Measurements from ENCODE around the gene KIF6.

DNA sequence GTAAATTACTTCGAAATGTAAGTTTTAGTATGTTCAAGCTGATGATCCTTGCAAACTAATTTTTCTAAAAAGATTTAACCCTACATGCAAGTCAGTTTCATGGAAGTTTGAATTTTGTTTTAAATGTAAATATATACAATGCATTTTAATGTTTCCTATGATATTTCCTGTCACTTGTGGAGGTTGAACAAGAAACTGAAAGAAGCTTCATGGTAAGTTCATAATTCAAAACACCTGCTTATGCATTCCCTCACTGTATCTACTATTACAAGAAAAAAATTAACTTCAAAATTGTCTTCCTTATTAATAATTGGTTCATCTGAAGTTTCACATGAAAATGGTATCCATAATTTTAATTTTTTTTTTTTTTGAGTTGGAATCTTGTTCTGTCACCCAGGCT, 24.8 kb downstream of the KIF6 start:
- no peak for TF ChIP-seq SRF (IDR thresholded peaks at IDR 0.05; ENCODE audit: low read depth)
- TF ChIP-seq, protein P1, sequence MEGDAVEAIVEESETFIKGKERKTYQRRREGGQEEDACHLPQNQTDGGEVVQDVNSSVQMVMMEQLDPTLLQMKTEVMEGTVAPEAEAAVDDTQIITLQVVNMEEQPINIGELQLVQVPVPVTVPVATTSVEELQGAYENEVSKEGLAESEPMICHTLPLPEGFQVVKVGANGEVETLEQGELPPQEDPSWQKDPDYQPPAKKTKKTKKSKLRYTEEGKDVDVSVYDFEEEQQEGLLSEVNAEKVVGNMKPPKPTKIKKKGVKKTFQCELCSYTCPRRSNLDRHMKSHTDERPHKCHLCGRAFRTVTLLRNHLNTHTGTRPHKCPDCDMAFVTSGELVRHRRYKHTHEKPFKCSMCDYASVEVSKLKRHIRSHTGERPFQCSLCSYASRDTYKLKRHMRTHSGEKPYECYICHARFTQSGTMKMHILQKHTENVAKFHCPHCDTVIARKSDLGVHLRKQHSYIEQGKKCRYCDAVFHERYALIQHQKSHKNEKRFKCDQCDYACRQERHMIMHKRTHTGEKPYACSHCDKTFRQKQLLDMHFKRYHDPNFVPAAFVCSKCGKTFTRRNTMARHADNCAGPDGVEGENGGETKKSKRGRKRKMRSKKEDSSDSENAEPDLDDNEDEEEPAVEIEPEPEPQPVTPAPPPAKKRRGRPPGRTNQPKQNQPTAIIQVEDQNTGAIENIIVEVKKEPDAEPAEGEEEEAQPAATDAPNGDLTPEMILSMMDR (IDR thresholded peaks at IDR 0.05 in 2 of 3, conservative IDR thresholded peaks at IDR 0.05 in 1 of 3; ENCODE audit: borderline replicate concordance in 1 of 3, insufficient read depth in 1 of 3, low read depth in 2 of 3, low read length in 2 of 3), result no peak
- no peak for TF ChIP-seq EZH2phosphoT487 (IDR thresholded peaks at IDR 0.05; ENCODE audit: borderline replicate concordance)
- TF ChIP-seq SP1 (IDR thresholded peaks at IDR 0.05; ENCODE audit: low read depth), result no peak
- TF ChIP-seq POLR2A (IDR thresholded peaks at IDR 0.05; ENCODE audit: borderline replicate concordance, extremely low read depth, insufficient read depth, insufficient read length), result no peak
- TF ChIP-seq ZNF274 (IDR thresholded peaks at IDR 0.05; ENCODE audit: low read depth, low read length), result no peak
- no peak for TF ChIP-seq POLR2AphosphoS5 (IDR thresholded peaks at IDR 0.05; ENCODE audit: low read depth, low read length)
- no peak for TF ChIP-seq TCF7L2 (IDR thresholded peaks at IDR 0.05; ENCODE audit: borderline replicate concordance, extremely low read depth, insufficient read depth, insufficient read length)
